LNCAP (cell line): ENCODE results near the gene FGD1.

Experiments used
- CTCF ChIP-seq: fragments of 450-650 bp; IDR thresholded peaks from 2 replicates; pipeline ENCODE4 v1.5.1; 2017; ENCODE audit warnings: mild to moderate bottlenecking

FGD1 gene

GRCh38 chrX:54427837-54428424 lies 68.1 kb downstream of the FGD1 start:
- TF ChIP-seq CTCF: no peak

- no peak for TF ChIP-seq CTCF
Observed at GRCh38 chrX:54423161-54423888, 72.7 kb downstream of the FGD1 start.

GRCh38 chrX:54422168-54422567 lies 73.9 kb downstream of the FGD1 start:
- TF ChIP-seq CTCF: no peak

- no peak for TF ChIP-seq CTCF
Observed at GRCh38 chrX:54419559-54420302, 76.3 kb downstream of the FGD1 start.

- no peak for TF ChIP-seq CTCF
Observed at GRCh38 chrX:54416965-54417364, 79.1 kb downstream of the FGD1 start.

- TF ChIP-seq CTCF: no peak
Observed at GRCh38 chrX:54415534-54416350, 80.3 kb downstream of the FGD1 start.

- TF ChIP-seq CTCF: no peak
Observed at GRCh38 chrX:54413753-54414152, 82.3 kb downstream of the FGD1 start.
